Left lung (tissue), 10 donors: ENCODE data around the gene RREB1. TPM values are rescaled to one million over a fixed set of nuclear protein-coding genes. Genes with fewer than 3 reads are reported as not detected.

Source experiments
- ATAC-seq: fragments of 200-7000 bp; cut with Tn5 transposase; one replicate; pipeline ENCODE4 v1.9.1; 2020; ENCODE audit warnings: moderate library complexity
- DNase-seq, 4 donors: peaks; one replicate each; pipeline ENCODE4 v3.0.0-alpha.2; 2013 to 2020
- H3K27ac ChIP-seq, 2 donors: fragments of 200-600 bp; sonication (generic) in 1 of 2; one replicate each; pipeline versions ENCODE4 v1.5.0 to v1.8.0; 2020 to 2021
- H3K27me3 ChIP-seq, 2 donors: fragments of 200-600 bp; sonication (generic) in 1 of 2; one replicate each; pipeline versions ENCODE4 v1.5.0 to v1.8.0; 2020 to 2021
- H3K36me3 ChIP-seq, 2 donors: fragments of 200-600 bp; sonication (generic) in 1 of 2; one replicate each; pipeline versions ENCODE4 v1.5.0 to v1.8.0; 2020 to 2021
- H3K4me1 ChIP-seq, 2 donors: fragments of 200-600 bp; one replicate each; pipeline ENCODE4 v1.8.0; 2021
- H3K4me3 ChIP-seq, 2 donors: fragments of 200-600 bp; sonication (generic) in 1 of 2; one replicate each; pipeline versions ENCODE4 v1.5.0 to v1.8.0; 2020 to 2021; ENCODE audit warnings: mild to moderate bottlenecking in 1 of 2
- H3K9me3 ChIP-seq, 2 donors: fragments of 200-600 bp; sonication (generic) in 1 of 2; one replicate each; pipeline versions ENCODE4 v1.5.0 to v1.8.0; 2020 to 2021
- CTCF ChIP-seq, 2 donors: fragments of 200-600 bp; sonication (generic) in 1 of 2; IDR thresholded peaks; one replicate each; pipeline versions ENCODE4 v1.5.0 to v1.8.0; 2021; ENCODE audit warnings: antibody characterized with exemption in 2 of 2
- intact Hi-C, 2 donors: fragments of 100-400 bp; cut with DNase I; formaldehyde crosslinking; loops; one replicate each; pipeline versions ENCODE4 v1.11.2 to v1.14.2; 2022
- polyA plus RNA-seq, 6 donors: library from polyadenylated mRNA; unstranded; fragments of 120-200 nt; gene quantifications; one replicate each; pipeline ENCODE4 v1.2.1, GENCODE V29; 2013; ENCODE audit not compliant: insufficient read length in 6 of 6
- total RNA-seq, 2 donors: library from RNA; stranded (reverse); fragmentation: NEBNext Ultra II Directional; extraction: Animal tissue kit (Norgen Biotek cat#: 25700); gene quantifications; one replicate each; pipeline ENCODE4 v1.2.1, GENCODE V29; 2021
- donor health status: DM: no; HTN: yes; CAD: no.
- donor health status: DM: no; HTN: no; CAD: no.

RREB1 gene
- total and polyA plus RNA-seq, 8 donors: 24.1 to 54.0 (median 27.6) TPM

DNA sequence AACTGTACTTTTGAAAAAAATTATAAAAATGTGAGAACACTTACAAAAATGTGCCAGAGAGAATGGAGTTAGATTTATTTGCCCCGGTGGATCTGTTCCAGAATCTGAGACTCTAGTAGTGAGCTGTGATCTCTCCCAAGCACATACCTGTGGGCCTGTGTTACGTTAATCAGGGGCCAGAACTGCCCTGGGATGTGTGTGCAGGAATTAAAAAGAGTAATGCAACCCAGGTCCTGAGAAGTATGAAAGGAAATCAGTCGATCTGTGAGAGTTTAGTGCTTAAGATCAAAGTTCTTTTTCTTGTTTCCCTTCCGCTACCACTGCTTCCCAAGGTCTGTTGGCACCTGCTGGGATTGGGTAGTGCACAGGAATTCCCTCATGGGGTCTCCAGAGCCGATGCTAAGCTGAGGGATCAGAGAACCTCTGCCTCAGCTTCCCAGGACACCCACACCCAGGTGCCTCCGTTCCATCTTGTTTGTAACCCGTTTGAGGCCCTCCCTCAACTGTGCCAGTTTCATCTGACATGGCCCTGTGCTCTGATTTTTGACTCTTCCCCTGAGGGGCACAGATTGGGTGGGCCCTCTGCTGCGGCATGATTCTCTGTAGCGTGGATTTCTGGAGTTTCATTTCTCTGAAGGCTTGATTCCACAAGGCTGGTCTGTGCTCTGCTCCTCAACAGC is 87.7 kb downstream of the RREB1 start:
- intact Hi-C loops: no loop called here
- DNase-seq: no peak
- Histone ChIP-seq H3K36me3 (peaks cover 0 to 31% of the 10 kb centered on the region in 2 donors), H3K4me1 (peaks cover 5 to 11% of the 10 kb centered on the region in 2 donors), H3K4me3 (no peak overlapping the region), H3K9me3 (no peaks in the 10 kb centered on the region), H3K27me3 (no peaks in the 10 kb centered on the region), H3K27ac (no peak overlapping the region)
- no peak for TF ChIP-seq CTCF (IDR thresholded peaks at IDR 0.05)
- peak; percentile 65 for ATAC-seq

GRCh38 chr6:7196019-7196402 is 88.2 kb downstream of the RREB1 start:
- no peaks in the 10 kb centered on the region for H3K9me3 ChIP-seq
- intact Hi-C loops: no loop called here
- ATAC-seq (peak; percentile 43), DNase-seq (no peak)
- no peak overlapping the region for H3K27ac ChIP-seq
- H3K4me1 ChIP-seq: peaks cover 11% of the 10 kb centered on the region in 2 donors
- H3K4me3 ChIP-seq: no peak overlapping the region
- peaks cover 0 to 26% of the 10 kb centered on the region in 2 donors for H3K36me3 ChIP-seq
- no peak for TF ChIP-seq CTCF (IDR thresholded peaks at IDR 0.05)
- no peaks in the 10 kb centered on the region for H3K27me3 ChIP-seq

GRCh38 chr6:7196685-7197283 is 89.0 kb downstream of the RREB1 start:
- DNase-seq: no peak
- H3K9me3 ChIP-seq: no peaks in the 10 kb centered on the region
- TF ChIP-seq CTCF (IDR thresholded peaks at IDR 0.05): no peak
- no peak overlapping the region for H3K27ac ChIP-seq
- no peaks in the 10 kb centered on the region for H3K27me3 ChIP-seq
- intact Hi-C loops: no loop called here
- peaks cover 11 to 19% of the 10 kb centered on the region in 2 donors for H3K4me1 ChIP-seq
- peaks cover 0 to 22% of the 10 kb centered on the region in 2 donors for H3K36me3 ChIP-seq
- no peak for ATAC-seq
- no peak overlapping the region for H3K4me3 ChIP-seq

- intact Hi-C loops: no loop called here
- no peak for ATAC-seq
- Histone ChIP-seq H3K36me3 (peaks cover 0 to 15% of the 10 kb centered on the region in 2 donors), H3K4me3 (no peak overlapping the region), H3K9me3 (no peaks in the 10 kb centered on the region), H3K27ac (no peak overlapping the region), H3K4me1 (peaks cover 17 to 28% of the 10 kb centered on the region in 2 donors), H3K27me3 (no peaks in the 10 kb centered on the region)
- no peak for TF ChIP-seq CTCF (IDR thresholded peaks at IDR 0.05)
- DNase-seq: no peak
Measured at GRCh38 chr6:7197747-7198146, 90.0 kb downstream of the RREB1 start.
